Effector memory CD4-positive, alpha-beta T cell (primary cell): Measurements from ENCODE around the gene PLAGL1.

Experiments used
- DNase-seq, 3 donors: peaks; one replicate each; pipeline ENCODE4 v3.0.0-alpha.2; 2020
- H3K27ac ChIP-seq: 2 replicates; pipeline ENCODE4 v1.7.0; 2013; ENCODE audit warnings: mild to moderate bottlenecking, low read length, moderate library complexity; ENCODE audit not compliant: insufficient read depth, poor library complexity, severe bottlenecking
- H3K27me3 ChIP-seq: replicated peaks from 2 replicates; pipeline ENCODE4 v1.7.0; 2013; ENCODE audit warnings: mild to moderate bottlenecking, low read length; ENCODE audit not compliant: insufficient read depth, control insufficient read depth, poor library complexity, severe bottlenecking
- H3K36me3 ChIP-seq: 2 replicates; pipeline ENCODE4 v1.7.0; 2013; ENCODE audit warnings: mild to moderate bottlenecking, low read length, moderate library complexity; ENCODE audit not compliant: control insufficient read depth, insufficient read depth
- H3K4me1 ChIP-seq: 2 replicates; pipeline ENCODE4 v1.7.0; 2013; ENCODE audit warnings: low read length, mild to moderate bottlenecking; ENCODE audit not compliant: control insufficient read depth, insufficient read depth, poor library complexity, severe bottlenecking
- H3K4me3 ChIP-seq: 2 replicates; pipeline ENCODE4 v1.7.0; 2013; ENCODE audit warnings: low read length, low read depth, mild to moderate bottlenecking; ENCODE audit not compliant: insufficient read depth, poor library complexity, severe bottlenecking
- H3K9me3 ChIP-seq: 2 replicates; pipeline ENCODE4 v1.7.0; 2013; ENCODE audit warnings: mild to moderate bottlenecking, low read length, moderate library complexity; ENCODE audit not compliant: control insufficient read depth

The PLAGL1 gene

DNA sequence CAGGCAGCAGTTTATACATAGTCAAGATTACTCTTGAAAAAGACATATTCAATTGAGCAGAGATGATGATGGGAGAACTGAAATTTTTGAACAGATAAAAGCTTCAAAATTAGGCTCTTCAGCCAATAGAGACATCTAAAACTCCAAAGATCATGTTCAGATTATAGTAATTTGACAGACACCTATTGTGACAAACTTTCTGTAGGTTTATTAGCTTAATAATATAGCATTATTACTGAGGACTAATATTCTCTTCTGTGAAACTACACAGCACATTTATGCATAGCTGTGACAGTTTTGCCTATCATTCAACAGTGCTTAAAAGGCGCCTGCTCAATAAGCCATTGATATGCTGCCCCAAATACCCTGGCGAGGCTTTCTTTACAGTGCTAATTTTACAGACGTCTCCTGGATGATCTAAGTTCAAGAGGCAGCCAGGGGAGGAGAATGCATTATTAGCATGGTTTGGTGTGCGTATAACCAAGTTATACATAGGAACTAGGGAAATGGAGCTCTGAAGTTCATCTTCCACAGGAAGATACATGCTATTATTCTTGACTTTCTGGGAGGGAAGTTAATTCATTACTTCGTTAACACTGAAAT is 21.5 kb downstream of the PLAGL1 start:
- Histone ChIP-seq H3K27me3 (no peaks in the 10 kb centered on the region), H3K4me3 (no peak overlapping the region), H3K36me3 (no peaks in the 10 kb centered on the region), H3K9me3 (no peaks in the 10 kb centered on the region), H3K4me1 (no peaks in the 10 kb centered on the region), H3K27ac (no peak overlapping the region)
- DNase-seq: no peak

DNA sequence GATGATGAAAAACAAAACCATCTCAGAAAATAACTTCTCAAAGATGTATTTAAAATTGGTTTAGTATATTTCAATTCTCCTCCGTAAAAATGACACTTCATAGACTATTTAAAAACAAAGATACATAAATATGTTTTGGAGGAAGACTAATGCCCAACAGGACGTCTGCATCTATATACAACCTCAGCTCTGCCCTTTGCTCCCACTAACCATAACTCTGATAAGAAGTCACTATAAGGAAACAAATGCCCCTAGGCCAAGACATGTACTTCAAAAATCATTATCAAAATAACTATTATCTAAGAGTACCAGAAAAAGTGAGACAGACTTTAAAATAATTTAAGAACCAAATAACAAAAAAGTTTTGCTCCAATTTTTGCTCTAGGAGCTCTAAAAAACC is 23.4 kb downstream of the PLAGL1 start:
- H3K27me3 ChIP-seq: no peaks in the 10 kb centered on the region
- H3K4me3 ChIP-seq: no peak overlapping the region
- no peak overlapping the region for H3K27ac ChIP-seq
- H3K9me3 ChIP-seq: no peaks in the 10 kb centered on the region
- no peaks in the 10 kb centered on the region for H3K36me3 ChIP-seq
- H3K4me1 ChIP-seq: no peaks in the 10 kb centered on the region
- no peak for DNase-seq

DNA sequence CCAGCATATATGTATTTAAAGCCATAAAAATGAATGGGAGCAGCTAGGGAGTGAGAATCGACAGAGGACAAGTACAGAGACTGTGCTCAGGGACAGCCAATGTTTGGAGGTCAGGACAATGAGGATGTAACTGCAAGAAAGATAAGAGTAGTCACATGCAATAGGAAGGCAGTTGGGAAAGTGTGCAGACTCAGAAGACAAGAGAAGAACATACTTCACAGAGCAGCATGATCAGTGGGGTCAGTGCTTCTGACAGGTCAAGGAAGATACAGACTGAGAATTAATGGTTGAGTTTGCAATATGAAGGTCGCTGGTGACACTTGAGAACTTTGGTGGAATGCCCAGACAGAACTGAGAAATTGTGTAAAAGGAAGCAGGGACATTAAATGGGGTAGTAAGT is 25.1 kb downstream of the PLAGL1 start:
- H3K27ac ChIP-seq: no peak overlapping the region
- no peak overlapping the region for H3K4me3 ChIP-seq
- H3K9me3 ChIP-seq: no peaks in the 10 kb centered on the region
- H3K4me1 ChIP-seq: no peaks in the 10 kb centered on the region
- no peak for DNase-seq
- H3K36me3 ChIP-seq: no peaks in the 10 kb centered on the region
- no peaks in the 10 kb centered on the region for H3K27me3 ChIP-seq

DNA sequence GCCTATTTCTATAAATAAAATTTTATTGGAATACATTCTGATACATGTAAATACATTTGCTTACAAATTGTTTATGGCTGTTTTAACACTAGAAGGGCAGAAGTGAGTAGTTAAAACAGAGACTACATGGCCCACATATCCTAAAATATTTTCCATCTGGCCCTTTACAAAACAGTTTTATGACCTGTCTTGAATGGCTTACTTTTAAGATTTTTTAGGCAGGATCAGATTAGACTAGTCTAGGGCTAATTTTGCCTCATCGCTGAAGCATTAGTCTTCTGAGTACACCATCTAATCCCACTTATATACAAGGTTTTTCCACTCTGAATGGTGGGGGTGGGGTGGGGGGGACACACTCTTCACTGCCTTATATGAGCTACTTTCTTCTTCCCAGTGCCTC is 27.1 kb downstream of the PLAGL1 start:
- Histone ChIP-seq H3K4me1 (no peaks in the 10 kb centered on the region), H3K4me3 (no peak overlapping the region), H3K36me3 (no peaks in the 10 kb centered on the region), H3K27ac (no peak overlapping the region), H3K9me3 (no peaks in the 10 kb centered on the region), H3K27me3 (no peaks in the 10 kb centered on the region)
- no peak for DNase-seq

DNA sequence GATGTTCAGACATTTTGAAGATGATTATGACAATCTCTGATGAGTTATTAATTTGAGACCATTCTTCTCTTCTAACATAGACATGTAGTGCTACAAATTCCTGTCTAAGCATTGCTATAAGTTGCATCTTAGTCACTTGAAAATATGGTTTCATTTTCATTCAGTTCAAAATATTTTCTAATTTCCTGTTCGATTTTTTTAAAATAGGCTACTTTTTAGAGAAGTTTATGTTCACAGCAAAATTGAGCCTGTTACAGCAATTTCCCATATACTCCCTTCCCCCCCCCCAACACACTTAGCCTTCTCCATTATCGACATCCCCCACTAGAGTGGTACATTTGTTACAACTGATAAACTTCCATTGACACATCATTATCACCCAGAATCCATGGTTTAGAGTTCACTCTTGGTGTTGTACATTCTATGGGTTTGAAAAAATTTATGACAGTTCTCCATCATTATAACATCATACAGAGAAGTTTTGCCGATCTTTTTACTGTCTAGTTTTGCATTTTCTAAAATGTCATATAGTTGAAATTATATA is 31.2 kb downstream of the PLAGL1 start:
- H3K27ac ChIP-seq: no peak overlapping the region

DNA sequence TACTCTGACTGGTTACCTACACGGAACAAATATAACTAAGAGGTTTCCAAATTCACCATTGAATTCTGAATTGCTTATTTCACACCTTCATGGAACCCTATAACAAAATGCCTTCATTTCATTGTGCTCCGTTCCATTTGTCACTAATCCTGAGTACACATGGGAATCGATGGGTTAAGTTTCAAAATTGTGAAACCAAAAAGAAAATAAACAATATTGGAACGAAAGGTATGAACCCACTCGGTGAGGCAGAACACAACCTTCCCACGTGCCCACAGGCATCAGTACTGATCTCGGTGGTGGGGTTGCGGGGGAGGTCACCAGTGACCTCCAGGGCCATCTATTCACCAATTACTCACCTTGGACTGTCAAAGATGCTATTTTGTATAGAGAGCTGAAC is 34.0 kb downstream of the PLAGL1 start:
- Histone ChIP-seq H3K36me3 (no peaks in the 10 kb centered on the region), H3K9me3 (no peaks in the 10 kb centered on the region), H3K4me3 (no peak overlapping the region), H3K4me1 (no peaks in the 10 kb centered on the region), H3K27ac (no peak overlapping the region), H3K27me3 (no peaks in the 10 kb centered on the region)
- no peak for DNase-seq

More for the DNA sequence above, 31.2 kb downstream of the PLAGL1 start:
- Histone ChIP-seq H3K4me3 (no peak overlapping the region), H3K27me3 (no peaks in the 10 kb centered on the region), H3K4me1 (no peaks in the 10 kb centered on the region), H3K36me3 (no peaks in the 10 kb centered on the region), H3K9me3 (no peaks in the 10 kb centered on the region)
- no peak for DNase-seq

DNA sequence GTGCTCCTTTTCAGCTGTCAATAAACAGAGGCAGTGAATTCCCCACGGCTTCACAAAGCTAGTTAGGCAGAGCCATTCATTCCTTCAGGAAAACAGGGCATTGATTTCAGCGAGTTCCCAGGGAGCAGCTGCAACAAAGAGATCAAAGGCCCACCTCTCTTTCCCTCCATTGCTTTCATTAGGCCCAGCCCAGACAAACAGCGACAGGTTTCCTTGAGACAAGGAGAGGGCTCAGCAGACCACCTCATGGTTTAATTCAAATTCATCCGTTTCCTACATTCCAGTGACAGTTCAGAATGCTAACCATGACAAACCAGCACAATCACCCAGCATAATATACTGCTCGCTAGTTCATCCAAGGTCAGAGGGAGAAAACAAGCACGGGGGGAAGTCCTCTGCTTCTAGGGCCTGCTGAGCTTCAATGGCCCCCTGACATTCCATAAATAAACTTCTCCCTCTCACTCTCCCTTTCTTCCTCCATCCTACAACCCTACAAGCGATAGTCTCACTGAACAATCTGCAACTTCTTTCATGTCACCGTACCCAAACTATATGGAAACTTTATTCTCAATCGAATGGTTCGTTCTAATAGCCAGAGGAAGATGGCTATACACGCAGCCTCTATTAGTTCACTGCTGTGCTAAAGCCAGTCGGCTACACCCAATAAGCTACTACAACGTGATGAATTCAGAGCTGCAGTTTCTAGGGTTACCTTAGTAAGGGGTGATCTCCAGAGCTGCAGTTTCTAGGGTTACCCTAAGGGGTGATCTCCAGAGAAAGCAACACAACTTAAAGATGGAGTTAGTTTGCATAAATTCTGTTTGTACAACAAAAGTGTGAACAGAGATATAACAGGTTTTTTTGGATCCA is 34.7 kb downstream of the PLAGL1 start:
- no peaks in the 10 kb centered on the region for H3K36me3 ChIP-seq
- no peaks in the 10 kb centered on the region for H3K4me1 ChIP-seq
- H3K9me3 ChIP-seq: no peaks in the 10 kb centered on the region
- DNase-seq: no peak
- H3K27ac ChIP-seq: no peak overlapping the region
- H3K27me3 ChIP-seq: no peaks in the 10 kb centered on the region
- H3K4me3 ChIP-seq: no peak overlapping the region

DNA sequence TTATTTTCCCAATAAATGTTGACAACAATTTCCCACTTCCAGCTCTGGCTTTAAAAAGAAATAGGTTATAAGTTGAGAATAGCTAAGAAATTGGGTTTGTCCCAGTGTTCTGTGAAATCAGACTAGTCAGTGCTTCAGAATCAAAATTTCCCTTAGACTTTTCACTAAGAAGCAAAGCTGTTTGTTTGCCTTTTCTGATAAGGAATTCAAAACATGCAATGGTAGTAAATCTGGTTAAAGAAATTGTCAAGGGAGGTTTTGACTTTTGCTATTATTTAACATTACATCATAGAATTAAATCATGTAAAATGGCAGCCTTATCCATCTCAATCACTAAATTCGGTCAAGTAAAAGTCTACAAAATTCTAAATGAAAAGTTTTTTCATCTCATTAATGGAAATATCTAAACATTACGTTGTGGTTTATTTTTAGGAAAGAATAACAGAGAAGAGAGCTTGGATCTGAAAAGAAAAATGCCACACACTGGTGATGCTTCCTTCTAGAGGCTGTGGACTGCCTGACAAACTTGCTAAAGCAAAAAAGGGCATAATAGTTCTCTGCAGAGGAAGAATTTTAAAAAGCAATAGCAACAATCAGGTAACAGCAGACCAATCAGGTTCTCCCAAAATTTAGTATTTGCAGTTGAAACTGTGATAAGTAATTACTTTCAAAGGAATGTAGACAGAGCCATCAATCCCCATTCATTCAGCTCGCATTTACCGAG is 36.4 kb downstream of the PLAGL1 start:
- DNase-seq: no peak

DNA sequence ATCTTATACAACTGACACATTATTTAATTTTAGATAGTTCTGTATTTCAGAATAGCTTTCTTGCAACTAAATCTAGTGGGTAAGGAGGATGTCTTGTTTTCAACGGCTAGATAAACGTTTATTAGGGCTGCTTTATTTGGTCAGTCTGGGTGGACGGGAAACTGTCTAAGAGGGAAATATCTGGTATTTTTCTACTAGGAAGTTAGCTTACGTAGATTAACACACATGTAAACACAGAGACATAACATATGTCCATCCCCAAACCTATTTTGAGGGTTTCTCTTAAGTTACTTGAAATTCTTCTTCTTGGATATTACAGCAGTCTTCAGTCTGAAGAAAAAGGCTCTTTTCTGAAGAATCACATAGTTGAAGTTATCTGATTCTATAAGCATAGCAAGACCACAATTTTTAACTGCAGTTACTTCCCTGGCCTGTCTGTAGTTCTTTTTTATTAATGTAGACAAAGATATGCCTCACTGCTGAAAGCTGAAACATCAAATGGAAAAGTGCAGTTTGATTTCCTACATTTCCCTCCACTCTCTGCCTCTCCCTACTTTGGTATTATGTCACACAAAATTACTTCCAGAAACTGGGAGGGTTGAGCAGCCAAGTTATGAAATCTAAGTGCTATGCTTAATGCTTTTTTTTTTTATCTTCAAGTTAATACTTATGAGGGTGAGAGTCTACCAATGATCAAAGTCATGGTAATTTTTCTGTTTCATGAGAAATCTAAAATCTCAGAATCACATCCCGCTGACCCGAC is 37.4 kb downstream of the PLAGL1 start:
- no peaks in the 10 kb centered on the region for H3K27me3 ChIP-seq
- H3K27ac ChIP-seq: no peak overlapping the region
- H3K4me3 ChIP-seq: no peak overlapping the region
- H3K9me3 ChIP-seq: no peaks in the 10 kb centered on the region
- no peak for DNase-seq
- no peaks in the 10 kb centered on the region for H3K4me1 ChIP-seq
- no peaks in the 10 kb centered on the region for H3K36me3 ChIP-seq

More for the DNA sequence above, 36.4 kb downstream of the PLAGL1 start:
- Histone ChIP-seq H3K36me3 (no peaks in the 10 kb centered on the region), H3K27ac (no peak overlapping the region), H3K9me3 (no peaks in the 10 kb centered on the region), H3K4me1 (no peaks in the 10 kb centered on the region), H3K27me3 (no peaks in the 10 kb centered on the region), H3K4me3 (no peak overlapping the region)
